Iris pigment epithelial cell (primary cell): Measurements from ENCODE around the gene TOMM6.

Experiments used
- DNase-seq: peaks from one replicate; pipeline ENCODE4 v3.0.0-alpha.2; 2011; ENCODE audit warnings: low read depth

The TOMM6 gene

GRCh38 chr6:41824571-41825569 lies 37.4 kb downstream of the TOMM6 start:
- DNase-seq = peak; percentile 93

GRCh38 chr6:41826343-41827022 lies 39.0 kb downstream of the TOMM6 start:
- DNase-seq = no peak

GRCh38 chr6:41832263-41832662 lies 44.8 kb downstream of the TOMM6 start:
- DNase-seq = no peak

GRCh38 chr6:41836022-41836659 lies 48.6 kb downstream of the TOMM6 start:
- DNase-seq = peak; percentile 75

- DNase-seq = peak; percentile 72
Observed at GRCh38 chr6:41836660-41837052, 49.2 kb downstream of the TOMM6 start.
